CD4-positive, alpha-beta memory T cell (primary cell): Measurements from ENCODE around the gene ARHGAP19. TPM values are rescaled to one million over a fixed set of nuclear protein-coding genes. Genes with fewer than 3 reads are reported as not detected.

Experiments
- CTCF ChIA-PET: fragments of 350-600 bp; sonication (Branson Sonifier 250); formaldehyde crosslinking; loops from one replicate; lab custom pipeline; 2021; ENCODE audit warnings: inconsistent platforms; ENCODE audit not compliant: partially characterized antibody; lab: Charles Lee
- POLR2A ChIA-PET: fragments of 350-600 bp; sonication (Branson Sonifier 250); formaldehyde crosslinking; loops from one replicate; lab custom pipeline; 2021; ENCODE audit not compliant: partially characterized antibody; lab: Charles Lee
- DNase-seq, 5 donors: peaks; one replicate each; pipeline versions ENCODE4 v3.0.0 to v3.0.0-alpha.2; 2020 to 2022; ENCODE audit warnings: mixed read lengths in 1 of 5
- H3K27ac ChIP-seq: one replicate; pipeline ENCODE4 v1.7.0; 2013; ENCODE audit warnings: low read depth, low read length
- H3K27me3 ChIP-seq: 2 replicates; pipeline ENCODE4 v1.7.0; 2013; ENCODE audit warnings: mild to moderate bottlenecking, low read length, moderate library complexity; ENCODE audit not compliant: insufficient read depth
- H3K36me3 ChIP-seq: 2 replicates; pipeline ENCODE4 v1.7.0; 2013; ENCODE audit warnings: mild to moderate bottlenecking, low read length, moderate library complexity; ENCODE audit not compliant: insufficient read depth
- H3K4me1 ChIP-seq: 2 replicates; pipeline ENCODE4 v1.7.0; 2013; ENCODE audit warnings: mild to moderate bottlenecking, low read length, moderate library complexity; ENCODE audit not compliant: insufficient read depth
- H3K4me3 ChIP-seq, 2 donors: one replicate each; pipeline ENCODE4 v1.7.0; 2013; ENCODE audit warnings: low read length in 2 of 2, mild to moderate bottlenecking in 1 of 2
- H3K9me3 ChIP-seq, 2 donors: one replicate each; pipeline ENCODE4 v1.7.0; 2013; ENCODE audit warnings: low read length in 2 of 2, control low read depth in 1 of 2; ENCODE audit not compliant: control insufficient read depth in 1 of 2
- H3K27ac Mint-ChIP-seq, 7 donors: one replicate each; pipeline ENCODE4 v1.8.0; 2020 to 2021; ENCODE audit warnings: mixed read lengths in 7 of 7, mild to moderate bottlenecking in 6 of 7, inconsistent platforms in 3 of 7, moderate library complexity in 3 of 7
- H3K27me3 Mint-ChIP-seq, 2 donors: one replicate each; pipeline ENCODE4 v1.8.0; 2020 to 2021; ENCODE audit warnings: mixed read lengths in 2 of 2
- H3K36me3 Mint-ChIP-seq, 2 donors: one replicate each; pipeline ENCODE4 v1.8.0; 2020 to 2021; ENCODE audit warnings: mixed read lengths in 2 of 2, inconsistent platforms in 1 of 2, mild to moderate bottlenecking in 1 of 2
- H3K4me1 Mint-ChIP-seq, 4 donors: one replicate each; pipeline ENCODE4 v1.8.0; 2020 to 2021; ENCODE audit warnings: mixed read lengths in 4 of 4, mild to moderate bottlenecking in 1 of 4
- H3K4me3 Mint-ChIP-seq, 8 donors: one replicate each; pipeline ENCODE4 v1.8.0; 2020 to 2021; ENCODE audit warnings: mixed read lengths in 8 of 8, mild to moderate bottlenecking in 7 of 8, moderate library complexity in 6 of 8, inconsistent platforms in 3 of 8
- H3K9me3 Mint-ChIP-seq, 8 donors: one replicate each; pipeline ENCODE4 v1.8.0; 2020 to 2021; ENCODE audit warnings: mixed read lengths in 8 of 8, mild to moderate bottlenecking in 5 of 8, inconsistent platforms in 3 of 8, moderate library complexity in 1 of 8
- intact Hi-C: fragments of 100-400 bp; cut with micrococcal nuclease; formaldehyde crosslinking; loops from one replicate; pipeline ENCODE4 v1.15.1; 2023
- polyA plus RNA-seq, 2 donors: library from polyadenylated mRNA; unstranded; fragments of 300-500 nt; fragmentation: Illumina TruSeq; gene quantifications; one replicate each; pipeline ENCODE4 v1.2.3, GENCODE V29; 2021
- total RNA-seq, 2 experiments: library from RNA; stranded (reverse); gene quantifications; one replicate each; pipeline ENCODE4 v1.2.3, GENCODE V29; 2021

The ARHGAP19 gene
- total and polyA plus RNA-seq, 4 experiments from 2014 or later = 6.8 to 19.3 (median 13.2) TPM

- CTCF ChIA-PET = no interaction called here
- H3K4me3 ChIP-seq = no peak overlapping the region
- H3K27me3 Mint-ChIP-seq = peaks cover 11 to 21% of the 10 kb centered on the region in 2 donors
- POLR2A ChIA-PET = no interaction called here
- intact Hi-C loops = no loop called here
- no peak overlapping the region for H3K4me3 Mint-ChIP-seq
- no peaks in the 10 kb centered on the region for H3K4me1 Mint-ChIP-seq
- H3K36me3 ChIP-seq = no peaks in the 10 kb centered on the region
- H3K36me3 Mint-ChIP-seq = no peaks in the 10 kb centered on the region
- no peaks in the 10 kb centered on the region for H3K9me3 Mint-ChIP-seq
- no peaks in the 10 kb centered on the region for H3K27me3 ChIP-seq
- H3K4me1 ChIP-seq = no peaks in the 10 kb centered on the region
- no peaks in the 10 kb centered on the region for H3K9me3 ChIP-seq
- no peak overlapping the region for H3K27ac ChIP-seq
- H3K27ac Mint-ChIP-seq = no peak overlapping the region
- DNase-seq = no peak
Observed at GRCh38 chr10:97174941-97175340, 117.5 kb downstream of the ARHGAP19 start.

DNA sequence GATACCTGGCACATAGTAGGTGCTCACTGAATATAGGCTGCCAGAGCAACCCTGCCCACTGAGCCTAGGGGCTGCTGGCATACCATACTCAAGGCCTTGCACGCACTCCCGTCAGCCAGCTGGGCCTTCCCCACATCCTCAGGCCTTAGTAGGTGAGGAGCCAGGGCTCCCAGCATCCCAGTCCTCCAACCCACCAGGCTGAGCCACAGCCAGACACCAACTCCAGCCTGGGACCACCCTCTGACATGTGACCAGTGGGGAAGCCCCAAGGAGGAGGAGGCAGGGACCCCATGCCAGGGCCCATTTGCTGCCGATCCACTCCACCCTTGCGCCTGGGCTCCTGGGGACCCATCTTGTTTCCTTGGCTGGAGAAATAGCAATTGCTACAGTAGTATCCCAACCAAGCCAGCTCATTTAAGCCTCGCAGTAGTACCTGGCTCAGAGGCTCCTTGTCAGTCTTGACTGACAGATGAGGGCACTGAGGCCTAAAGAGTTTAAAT is 118.1 kb downstream of the ARHGAP19 start:
- no peak overlapping the region for H3K27ac ChIP-seq
- Mint-ChIP-seq H3K27me3 (peaks cover 14 to 19% of the 10 kb centered on the region in 2 donors), H3K27ac (no peak overlapping the region), H3K9me3 (no peaks in the 10 kb centered on the region), H3K4me1 (no peaks in the 10 kb centered on the region), H3K36me3 (no peaks in the 10 kb centered on the region), H3K4me3 (no peak overlapping the region)
- H3K36me3 ChIP-seq = no peaks in the 10 kb centered on the region
- ChIA-PET CTCF (interaction anchor here (1.2 to 1.8 kb wide), 2 partner anchors 21 to 135 kb away, joined by 3 to 8 read pairs; no protein-coding TSS in a partner anchor), POLR2A (no interaction called here)
- no peaks in the 10 kb centered on the region for H3K4me1 ChIP-seq
- intact Hi-C loops = no loop called here
- H3K27me3 ChIP-seq = no peaks in the 10 kb centered on the region
- DNase-seq = no peak
- no peaks in the 10 kb centered on the region for H3K9me3 ChIP-seq
- H3K4me3 ChIP-seq = no peak overlapping the region

DNA sequence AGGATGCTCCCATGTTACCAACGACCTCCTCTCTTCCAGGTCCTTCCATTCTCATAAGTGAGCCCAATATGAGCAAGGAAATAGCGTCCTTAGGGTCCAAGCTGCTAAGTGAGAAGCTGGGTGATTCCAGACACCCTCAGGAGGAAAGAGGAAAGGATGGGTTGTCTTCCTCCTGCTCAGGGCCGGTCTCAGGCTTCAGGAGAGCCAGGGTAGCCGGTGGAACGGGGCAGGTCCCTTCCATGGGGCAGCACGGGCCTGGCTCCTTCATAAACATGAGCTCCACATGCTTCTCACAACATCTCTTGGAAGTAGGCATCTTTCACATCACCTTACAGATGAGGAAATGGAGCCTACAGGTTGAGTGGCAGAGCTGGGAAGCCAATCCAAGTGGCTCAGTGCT is 119.4 kb downstream of the ARHGAP19 start:
- H3K27me3 Mint-ChIP-seq = peaks cover 13 to 17% of the 10 kb centered on the region in 2 donors
- CTCF ChIA-PET = interaction anchor here (1.8 kb wide), 1 partner anchor 23 kb away, joined by 8 read pairs; no protein-coding TSS in a partner anchor
- no peak overlapping the region for H3K27ac ChIP-seq
- H3K4me1 Mint-ChIP-seq = no peaks in the 10 kb centered on the region
- H3K4me3 ChIP-seq = no peak overlapping the region
- intact Hi-C loops = no loop called here
- H3K27me3 ChIP-seq = no peaks in the 10 kb centered on the region
- DNase-seq = no peak
- H3K9me3 Mint-ChIP-seq = no peaks in the 10 kb centered on the region
- POLR2A ChIA-PET = interaction anchor here (1.7 kb wide), 1 partner anchor 10 kb away, joined by 3 read pairs; no protein-coding TSS in a partner anchor
- no peaks in the 10 kb centered on the region for H3K36me3 ChIP-seq
- H3K4me3 Mint-ChIP-seq = no peak overlapping the region
- no peaks in the 10 kb centered on the region for H3K9me3 ChIP-seq
- no peaks in the 10 kb centered on the region for H3K36me3 Mint-ChIP-seq
- no peaks in the 10 kb centered on the region for H3K4me1 ChIP-seq
- H3K27ac Mint-ChIP-seq = no peak overlapping the region

Other genes with a start within 250 kb of the ARHGAP19 start
- gene SLIT1, start 106.7 kb downstream of the ARHGAP19 start, total RNA-seq = under 1 TPM; 0.28 to 0.32 TPM
- under 1 TPM in 1 of 2 donors, not detected in 1; 0.05 TPM for gene SLIT1, start 106.7 kb downstream of the ARHGAP19 start, polyA plus RNA-seq
- gene FRAT1, start 26.6 kb upstream of the ARHGAP19 start, total RNA-seq = 10 to 100 TPM; 20.2 to 21.8 TPM
- gene FRAT1, start 26.6 kb upstream of the ARHGAP19 start, polyA plus RNA-seq = 10 to 100 TPM in 1 of 2 donors, 1 to 10 TPM in 1; 9.0 to 12.5 TPM
- 10 to 100 TPM; 28.7 to 30.4 TPM for gene FRAT2, start 42.1 kb upstream of the ARHGAP19 start, total RNA-seq
- 10 to 100 TPM; 13.1 to 15.6 TPM for gene FRAT2, start 42.1 kb upstream of the ARHGAP19 start, polyA plus RNA-seq
- gene RRP12, start 108.7 kb upstream of the ARHGAP19 start, total RNA-seq = 10 to 100 TPM; 18.2 to 20.0 TPM
- 1 to 10 TPM; 6.3 to 7.7 TPM for gene RRP12, start 108.7 kb upstream of the ARHGAP19 start, polyA plus RNA-seq
- 100 to 1,000 TPM in 1 of 2 experiments, 10 to 100 TPM in 1; 95.7 to 102 TPM for gene PGAM1, start 133.6 kb upstream of the ARHGAP19 start, total RNA-seq
- 100 to 1,000 TPM; 300 to 371 TPM for gene PGAM1, start 133.6 kb upstream of the ARHGAP19 start, polyA plus RNA-seq
- 10 to 100 TPM; 60.6 to 62.7 TPM for gene EXOSC1, start 153.4 kb upstream of the ARHGAP19 start, total RNA-seq
- gene EXOSC1, start 153.4 kb upstream of the ARHGAP19 start, polyA plus RNA-seq = 10 to 100 TPM; 93.3 to 93.7 TPM
- 10 to 100 TPM; 29.6 to 29.7 TPM for gene ZDHHC16, start 153.5 kb upstream of the ARHGAP19 start, total RNA-seq
- 10 to 100 TPM; 33.9 to 52.1 TPM for gene ZDHHC16, start 153.5 kb upstream of the ARHGAP19 start, polyA plus RNA-seq
- gene MMS19, start 205.8 kb upstream of the ARHGAP19 start, total RNA-seq = 100 to 1,000 TPM; 109 to 111 TPM
- 10 to 100 TPM; 35.9 to 43.1 TPM for gene MMS19, start 205.8 kb upstream of the ARHGAP19 start, polyA plus RNA-seq
- 1 to 10 TPM; 1.9 TPM for gene UBTD1, start 206.3 kb upstream of the ARHGAP19 start, total RNA-seq
- 1 to 10 TPM; 1.3 to 1.7 TPM for gene UBTD1, start 206.3 kb upstream of the ARHGAP19 start, polyA plus RNA-seq